Measurements from ENCODE around the gene SLC18A2. TPM values are rescaled to one million over a fixed set of nuclear protein-coding genes. Genes with fewer than 3 reads are reported as not detected.
"Not testable (repeated sequence)": the region's sequence is repeated elsewhere in the genome, so short reads cannot be mapped to it uniquely, and the experiment has no call there.

The SLC18A2 gene
- polyA plus RNA-seq, 1 experiment: not detected

GRCh38 chr10:117223693-117224430 lies 17.1 kb upstream of the SLC18A2 start:
- CTCF ChIA-PET: interaction anchor here (0.9 to 3.8 kb wide), 4 partner anchors 7 to 95 kb away, joined by 3 to 36 read pairs (median 5); no protein-coding TSS in a partner anchor
- Histone ChIP-seq H3K36me3 (ENCODE audit: control insufficient read depth, insufficient read depth, low read length) (no peaks in the 10 kb centered on the region), H3K27me3 (ENCODE audit: control insufficient read depth, insufficient read depth, low read length) (no peaks in the 10 kb centered on the region; the same call in 1 of the 2 replicates), H3K4me3 (ENCODE audit: low read depth, low read length) (no peak overlapping the region)
- TF ChIP-seq, protein P1, sequence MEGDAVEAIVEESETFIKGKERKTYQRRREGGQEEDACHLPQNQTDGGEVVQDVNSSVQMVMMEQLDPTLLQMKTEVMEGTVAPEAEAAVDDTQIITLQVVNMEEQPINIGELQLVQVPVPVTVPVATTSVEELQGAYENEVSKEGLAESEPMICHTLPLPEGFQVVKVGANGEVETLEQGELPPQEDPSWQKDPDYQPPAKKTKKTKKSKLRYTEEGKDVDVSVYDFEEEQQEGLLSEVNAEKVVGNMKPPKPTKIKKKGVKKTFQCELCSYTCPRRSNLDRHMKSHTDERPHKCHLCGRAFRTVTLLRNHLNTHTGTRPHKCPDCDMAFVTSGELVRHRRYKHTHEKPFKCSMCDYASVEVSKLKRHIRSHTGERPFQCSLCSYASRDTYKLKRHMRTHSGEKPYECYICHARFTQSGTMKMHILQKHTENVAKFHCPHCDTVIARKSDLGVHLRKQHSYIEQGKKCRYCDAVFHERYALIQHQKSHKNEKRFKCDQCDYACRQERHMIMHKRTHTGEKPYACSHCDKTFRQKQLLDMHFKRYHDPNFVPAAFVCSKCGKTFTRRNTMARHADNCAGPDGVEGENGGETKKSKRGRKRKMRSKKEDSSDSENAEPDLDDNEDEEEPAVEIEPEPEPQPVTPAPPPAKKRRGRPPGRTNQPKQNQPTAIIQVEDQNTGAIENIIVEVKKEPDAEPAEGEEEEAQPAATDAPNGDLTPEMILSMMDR (IDR thresholded peaks at IDR 0.05; ENCODE audit: insufficient read depth, low read depth, low read length): no peak
- DNase-seq (ENCODE audit: low read depth): no peak
- POLR2A ChIA-PET: no interaction called here

GRCh38 chr10:117224881-117225280 lies 16.0 kb upstream of the SLC18A2 start:
- H3K27me3 ChIP-seq (ENCODE audit: control insufficient read depth, insufficient read depth, low read length): no peaks in the 10 kb centered on the region; the same call in 1 of the 2 replicates
- no peak overlapping the region for H3K4me3 ChIP-seq (ENCODE audit: low read depth, low read length)
- ChIA-PET POLR2A (no interaction called here), CTCF (interaction anchor here (0.9 to 3.8 kb wide), 3 partner anchors 8 to 95 kb away, joined by 3 to 36 read pairs (median 28); no protein-coding TSS in a partner anchor)
- no peaks in the 10 kb centered on the region for H3K36me3 ChIP-seq (ENCODE audit: control insufficient read depth, insufficient read depth, low read length)
- no peak for DNase-seq (ENCODE audit: low read depth)
- TF ChIP-seq, protein P1 (IDR thresholded peaks at IDR 0.05; ENCODE audit: insufficient read depth, low read depth, low read length): no peak

DNA sequence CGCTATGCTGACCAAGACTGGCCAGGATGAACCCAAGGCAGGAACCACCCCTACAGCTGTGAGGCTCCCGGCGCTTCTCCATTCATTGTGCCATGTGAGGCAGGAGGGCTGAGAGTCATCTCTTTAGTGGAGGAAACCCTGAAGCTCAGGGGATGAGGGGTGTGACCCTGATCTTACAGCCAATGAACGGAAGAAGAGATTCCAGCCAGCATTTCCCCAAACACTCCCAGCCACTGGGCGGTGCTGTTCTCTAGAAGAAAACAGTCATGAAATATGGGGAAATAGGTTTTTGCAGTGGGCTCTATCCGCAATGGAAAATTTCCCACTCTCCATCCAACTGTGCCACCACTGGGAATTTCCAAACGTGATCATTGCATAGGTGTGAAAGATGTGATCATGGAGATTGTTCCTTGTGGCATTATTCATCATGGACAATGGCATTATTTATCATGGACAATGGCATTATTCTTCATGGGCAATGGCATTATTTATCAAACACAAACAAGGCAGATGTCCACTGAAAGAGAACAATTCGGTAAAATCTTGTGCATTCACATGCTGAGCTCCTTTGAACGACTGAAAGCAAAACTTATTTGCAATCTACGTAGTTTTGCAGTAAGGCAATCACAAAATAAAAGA lies 14.0 kb upstream of the SLC18A2 start:
- Histone ChIP-seq H3K27me3 (ENCODE audit: control insufficient read depth, insufficient read depth, low read length) (no peaks in the 10 kb centered on the region; the same call in none of the 2 replicates), H3K4me3 (ENCODE audit: low read depth, low read length) (no peak overlapping the region), H3K36me3 (ENCODE audit: control insufficient read depth, insufficient read depth, low read length) (no peaks in the 10 kb centered on the region)
- CTCF ChIA-PET: interaction anchor here (0.8 to 3.8 kb wide), 9 partner anchors 10 to 251 kb away, joined by 3 to 36 read pairs (median 3); no protein-coding TSS in a partner anchor
- DNase-seq (ENCODE audit: low read depth): no peak
- POLR2A ChIA-PET: no interaction called here
- TF ChIP-seq, protein P1 (IDR thresholded peaks at IDR 0.05; ENCODE audit: insufficient read depth, low read depth, low read length): peak; percentile 57

GRCh38 chr10:117228210-117228609 lies 12.7 kb upstream of the SLC18A2 start:
- no peaks in the 10 kb centered on the region for H3K36me3 ChIP-seq (ENCODE audit: control insufficient read depth, insufficient read depth, low read length)
- no peak overlapping the region for H3K4me3 ChIP-seq (ENCODE audit: low read depth, low read length)
- POLR2A ChIA-PET: no interaction called here
- H3K27me3 ChIP-seq (ENCODE audit: control insufficient read depth, insufficient read depth, low read length): no peaks in the 10 kb centered on the region; the same call in none of the 2 replicates
- no peak for DNase-seq (ENCODE audit: low read depth)
- TF ChIP-seq, protein P1 (IDR thresholded peaks at IDR 0.05; ENCODE audit: insufficient read depth, low read depth, low read length): no peak
- CTCF ChIA-PET: interaction anchor here (1.3 to 3.3 kb wide), 4 partner anchors 10 to 92 kb away, joined by 4 to 28 read pairs (median 6); no protein-coding TSS in a partner anchor

- POLR2A ChIA-PET: interaction anchor here (0.6 kb wide), 1 partner anchor 13 kb away, joined by 7 read pairs; no protein-coding TSS in a partner anchor
- CTCF ChIA-PET: interaction anchor here (0.6 to 1.9 kb wide), 2 partner anchors 11 to 90 kb away, joined by 3 to 8 read pairs; no protein-coding TSS in a partner anchor
Observed at GRCh38 chr10:117230107-117230506, 10.8 kb upstream of the SLC18A2 start.

More at GRCh38 chr10:117230107-117230506, 10.8 kb upstream of the SLC18A2 start:
- not testable (repeated sequence) for H3K4me3 ChIP-seq (ENCODE audit: low read depth, low read length); DNase-seq (ENCODE audit: low read depth); H3K27me3 ChIP-seq (ENCODE audit: control insufficient read depth, insufficient read depth, low read length); H3K36me3 ChIP-seq (ENCODE audit: control insufficient read depth, insufficient read depth, low read length)
